Activated CD4-positive, alpha-beta T cell treated with anti-CD3 and anti-CD28 coated beads for 36 hours (primary cell): ENCODE data around the gene SET. TPM values are rescaled to one million over a fixed set of nuclear protein-coding genes. Genes with fewer than 3 reads are reported as not detected.
"Not testable (repeated sequence)": the region's sequence is repeated elsewhere in the genome, so short reads cannot be mapped to it uniquely, and the experiment has no call there.

ENCODE experiments used
- ATAC-seq: fragments of 200-7000 bp; cut with Tn5 transposase; one replicate; pipeline ENCODE4 v1.10.0; 2021; ENCODE audit warnings: mild to moderate bottlenecking, moderate library complexity
- CTCF ChIA-PET: fragments of 350-600 bp; sonication (Branson Sonifier 250); formaldehyde crosslinking; loops from one replicate; lab custom pipeline; 2021; ENCODE audit warnings: antibody characterized with exemption; lab: Charles Lee
- POLR2A ChIA-PET: fragments of 350-600 bp; sonication (Branson Sonifier 250); formaldehyde crosslinking; loops from one replicate; lab custom pipeline; 2021; ENCODE audit warnings: antibody characterized with exemption, inconsistent platforms; lab: Charles Lee
- DNase-seq: peaks from one replicate; pipeline ENCODE4 v3.0.0-alpha.2; 2020
- H3K27ac Mint-ChIP-seq: one replicate; pipeline ENCODE4 v1.8.0; 2021; ENCODE audit warnings: mixed read lengths
- H3K27me3 Mint-ChIP-seq: one replicate; pipeline ENCODE4 v1.8.0; 2021; ENCODE audit warnings: mixed read lengths
- H3K36me3 Mint-ChIP-seq: one replicate; pipeline ENCODE4 v1.8.0; 2021; ENCODE audit warnings: low read depth, mixed read lengths
- H3K4me1 Mint-ChIP-seq: one replicate; pipeline ENCODE4 v1.8.0; 2021; ENCODE audit warnings: mixed read lengths
- H3K4me3 Mint-ChIP-seq: one replicate; pipeline ENCODE4 v1.8.0; 2021; ENCODE audit warnings: mild to moderate bottlenecking, moderate library complexity, mixed read lengths
- H3K9me3 Mint-ChIP-seq: one replicate; pipeline ENCODE4 v1.8.0; 2021; ENCODE audit warnings: low read depth, mixed read lengths
- intact Hi-C, 2 experiments: fragments of 100-400 bp; cut with DNase I in 1 of 2; cut with micrococcal nuclease in 1 of 2; formaldehyde crosslinking; loops; one replicate each; pipeline versions ENCODE4 v1.14.2 to v1.15.1; 2022 to 2024; cut with DNase I, micrococcal nuclease
- total RNA-seq, 2 experiments: library from RNA; stranded (reverse); gene quantifications; one replicate each; pipeline ENCODE4 v1.2.3, GENCODE V29; 2021

Gene SET, protein sequence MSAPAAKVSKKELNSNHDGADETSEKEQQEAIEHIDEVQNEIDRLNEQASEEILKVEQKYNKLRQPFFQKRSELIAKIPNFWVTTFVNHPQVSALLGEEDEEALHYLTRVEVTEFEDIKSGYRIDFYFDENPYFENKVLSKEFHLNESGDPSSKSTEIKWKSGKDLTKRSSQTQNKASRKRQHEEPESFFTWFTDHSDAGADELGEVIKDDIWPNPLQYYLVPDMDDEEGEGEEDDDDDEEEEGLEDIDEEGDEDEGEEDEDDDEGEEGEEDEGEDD
- 100 to 1,000 TPM; 673 to 682 TPM for total RNA-seq

DNA sequence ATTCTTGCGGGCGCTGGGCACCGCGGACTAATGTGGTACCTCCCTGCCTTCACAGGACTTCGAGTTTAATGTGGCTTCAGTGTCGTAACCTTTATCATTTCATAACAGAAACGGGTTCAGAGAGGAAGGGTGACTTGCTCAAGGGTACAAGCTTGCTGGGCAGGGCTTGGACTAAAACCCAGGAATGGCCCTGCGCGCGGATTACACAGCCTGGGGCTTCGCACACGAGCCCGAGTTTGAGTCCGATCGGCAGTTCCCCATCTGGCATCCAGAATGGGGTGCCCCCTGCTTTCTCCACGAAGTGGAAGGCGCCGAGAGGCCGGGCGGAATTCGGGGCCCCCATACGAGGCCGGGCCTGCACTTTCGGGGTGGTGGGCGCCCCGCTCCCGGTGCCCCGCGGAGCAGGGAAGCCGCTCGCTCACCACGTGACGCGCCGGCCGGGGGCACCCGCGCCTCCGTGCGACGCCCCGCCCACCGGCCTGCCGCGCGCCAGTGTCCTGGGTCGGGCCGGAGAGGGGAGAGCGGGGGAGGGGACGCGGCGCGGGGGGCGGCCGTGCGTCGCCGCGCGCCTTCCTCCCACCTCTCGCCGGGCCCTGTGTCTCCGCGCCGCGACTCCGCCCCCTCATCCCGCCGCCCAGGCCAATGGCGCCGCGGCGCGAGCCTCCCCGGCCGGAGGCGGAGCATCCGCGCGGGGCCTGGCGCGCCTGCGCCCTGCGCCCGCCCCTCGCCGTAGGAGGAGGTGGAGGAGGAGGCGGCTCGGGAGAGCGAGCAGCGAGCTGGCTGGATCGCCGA is at the start of gene SET:
TSS of gene SET (plus strand) at position 722 of the 792 bp plus-strand sequence. CDS start 361 bp downstream, outside the sequence.
- ChIA-PET POLR2A (interaction anchor here (0.6 to 2.1 kb wide), 3 partner anchors 9 to 231 kb away, joined by 3 to 4 read pairs (median 4); no protein-coding TSS in a partner anchor), CTCF (interaction anchor here (1.6 kb wide), 1 partner anchor 13 kb away, joined by 3 read pairs; the partner anchor contains the start of gene PKN3)
- ATAC-seq (peak; percentile 71), DNase-seq (peak; percentile 96)
- Mint-ChIP-seq H3K27me3 (no peaks in the 10 kb centered on the region), H3K9me3 (no peaks in the 10 kb centered on the region), H3K4me3 (peak within 1 kb of the TSS; percentile 99), H3K4me1 (peaks cover 61% of the 10 kb centered on the region), H3K36me3 (peaks cover 38% of the 10 kb centered on the region), H3K27ac (peak within 1 kb of the TSS; percentile 94)
- intact Hi-C loops, result loop anchor here (1.0 to 5.0 kb wide), 22 partner anchors 14 to 901 kb away; partner anchors contain the start of genes DOLK (in 2 of the 2), ENDOG (in 2 of the 2), NUP188 (in 2 of the 2) and ZDHHC12 (in 2 of the 2)

DNA sequence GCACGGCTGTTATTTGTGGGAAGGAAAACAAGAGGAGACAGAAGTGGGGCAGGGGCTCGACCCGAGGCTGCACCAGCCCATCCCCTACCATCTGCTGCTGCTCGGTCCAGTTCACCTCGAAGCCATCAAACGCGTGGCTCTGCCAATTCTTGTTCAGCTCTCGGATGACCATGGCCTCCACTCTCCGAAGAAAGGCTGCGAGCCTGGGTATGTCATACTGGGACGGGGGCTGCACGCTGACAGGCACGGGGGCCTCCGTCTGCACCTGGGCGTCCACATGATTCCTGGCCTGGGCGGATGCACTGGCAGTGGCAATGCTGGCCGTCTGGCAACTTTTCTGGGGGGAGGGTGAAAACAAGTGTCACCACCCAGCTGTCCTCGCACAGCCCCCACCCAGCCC is 48.4 kb upstream of the SET start:
- Mint-ChIP-seq H3K4me3 (no peak overlapping the region), H3K27me3 (no peaks in the 10 kb centered on the region), H3K9me3 (no peaks in the 10 kb centered on the region), H3K36me3 (peaks cover 10% of the 10 kb centered on the region), H3K27ac (no peak overlapping the region), H3K4me1 (no peaks in the 10 kb centered on the region)
- ChIA-PET POLR2A (no interaction called here), CTCF (no interaction called here)
- DNase-seq (no peak), ATAC-seq (no peak)
- intact Hi-C loops, result loop anchor here in 1 of 2 experiments (5.0 kb wide), 1 partner anchor 1052 kb away; no protein-coding TSS in a partner anchor

DNA sequence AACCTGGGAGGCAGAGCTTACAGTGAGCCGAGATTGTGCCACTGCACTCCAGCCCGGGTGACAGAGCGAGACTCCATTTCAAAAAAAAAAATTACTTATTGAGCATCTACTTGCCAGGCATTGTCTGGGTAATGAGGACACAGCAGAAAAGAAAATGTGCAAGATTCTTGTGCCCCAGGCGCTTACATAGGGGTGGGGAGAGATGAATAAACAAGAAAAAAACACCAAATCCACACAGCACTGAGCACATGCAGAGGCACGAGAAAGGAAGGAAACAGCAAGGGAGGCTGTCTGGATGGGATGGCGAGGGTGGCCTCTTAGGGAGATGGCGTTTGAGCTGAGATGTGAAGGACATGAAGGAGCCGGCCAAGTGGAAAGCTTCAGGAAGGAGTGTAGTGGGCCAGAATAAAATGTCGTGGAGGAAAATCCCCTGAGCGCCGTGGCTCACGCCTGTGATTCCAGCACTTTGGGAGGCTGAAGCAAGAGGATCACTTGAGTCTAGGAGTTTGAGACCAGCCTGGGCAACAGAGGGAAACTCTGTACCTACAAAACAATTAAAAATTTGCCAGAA is 46.3 kb upstream of the SET start:
- ChIA-PET POLR2A (interaction anchor here (0.7 kb wide), 1 partner anchor 21 kb away, joined by 3 read pairs; no protein-coding TSS in a partner anchor), CTCF (interaction anchor here (0.6 kb wide), 1 partner anchor 125 kb away, joined by 3 read pairs; no protein-coding TSS in a partner anchor)
- peaks cover 10% of the 10 kb centered on the region for H3K36me3 Mint-ChIP-seq
- ATAC-seq, result no peak
- H3K9me3 Mint-ChIP-seq, result no peaks in the 10 kb centered on the region
- no peaks in the 10 kb centered on the region for H3K4me1 Mint-ChIP-seq
- H3K4me3 Mint-ChIP-seq, result no peak overlapping the region
- no peak overlapping the region for H3K27ac Mint-ChIP-seq
- DNase-seq, result no peak
- intact Hi-C loops, result loop anchor here in 1 of 2 experiments (5.0 kb wide), 1 partner anchor 1050 kb away; no protein-coding TSS in a partner anchor
- H3K27me3 Mint-ChIP-seq, result no peaks in the 10 kb centered on the region

- no peaks in the 10 kb centered on the region for H3K27me3 Mint-ChIP-seq
- no peaks in the 10 kb centered on the region for H3K4me1 Mint-ChIP-seq
- CTCF ChIA-PET, result no interaction called here
- POLR2A ChIA-PET, result no interaction called here
- H3K27ac Mint-ChIP-seq, result no peak overlapping the region
- ATAC-seq (no peak), DNase-seq (no peak)
- no peaks in the 10 kb centered on the region for H3K9me3 Mint-ChIP-seq
- H3K4me3 Mint-ChIP-seq, result no peak overlapping the region
- intact Hi-C loops, result loop anchor here in 1 of 2 experiments (5.0 kb wide), 1 partner anchor 1049 kb away; no protein-coding TSS in a partner anchor
- H3K36me3 Mint-ChIP-seq, result peaks cover 7% of the 10 kb centered on the region
Observed at GRCh38 chr9:128643519-128644300, 45.3 kb upstream of the SET start.

GRCh38 chr9:128648206-128648605 is 40.8 kb upstream of the SET start:
- ATAC-seq (peak; percentile 88), DNase-seq (peak; percentile 82)
- H3K27ac Mint-ChIP-seq, H3K4me3 Mint-ChIP-seq, H3K4me1 Mint-ChIP-seq, H3K27me3 Mint-ChIP-seq, H3K9me3 Mint-ChIP-seq, POLR2A ChIA-PET, H3K36me3 Mint-ChIP-seq: not testable (repeated sequence)
- intact Hi-C loops, result loop anchor here (1.0 to 5.0 kb wide), 3 partner anchors 77 to 280 kb away; partner anchors contain the start of gene ZDHHC12 (in 1 of the 2)
- CTCF ChIA-PET, result interaction anchor here (0.6 to 1.3 kb wide), 8 partner anchors 17 to 280 kb away, joined by 3 to 4 read pairs (median 3); partner anchors contain the start of gene ZDHHC12

DNA sequence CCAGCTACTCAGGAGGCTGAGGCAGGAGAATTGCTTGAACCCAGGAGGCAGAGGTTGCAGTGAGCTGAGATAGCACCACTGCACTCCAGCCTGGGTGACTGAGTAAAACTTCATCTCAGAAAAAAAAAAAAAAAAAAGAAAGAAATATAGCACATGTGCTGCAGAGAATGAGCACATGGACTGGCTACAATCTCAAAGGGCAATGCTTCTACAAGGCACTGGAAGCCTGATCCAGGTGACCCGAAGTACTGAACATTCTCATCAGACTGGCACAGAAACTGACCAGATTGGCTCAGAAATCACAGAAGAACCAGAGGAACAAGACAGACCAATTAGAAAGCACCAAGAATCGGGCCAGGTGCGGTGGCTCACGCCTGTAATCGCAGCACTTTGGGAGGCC is 37.2 kb upstream of the SET start:
- Mint-ChIP-seq H3K4me1 (peaks cover 2% of the 10 kb centered on the region), H3K36me3 (no peaks in the 10 kb centered on the region), H3K4me3 (no peak overlapping the region), H3K9me3 (no peaks in the 10 kb centered on the region), H3K27me3 (no peaks in the 10 kb centered on the region), H3K27ac (no peak overlapping the region)
- CTCF ChIA-PET, result no interaction called here
- no peak for ATAC-seq
- DNase-seq, result no peak
- intact Hi-C loops, result no loop called here
- POLR2A ChIA-PET, result no interaction called here

GRCh38 chr9:128653908-128654307 is 35.1 kb upstream of the SET start:
- ATAC-seq (no peak), DNase-seq (no peak)
- intact Hi-C loops, result no loop called here
- POLR2A ChIA-PET, result interaction anchor here (0.6 to 0.8 kb wide), 4 partner anchors 10 to 210 kb away, joined by 3 to 4 read pairs (median 3); no protein-coding TSS in a partner anchor
- Mint-ChIP-seq H3K4me1 (peaks cover 6% of the 10 kb centered on the region), H3K9me3 (no peaks in the 10 kb centered on the region), H3K27me3 (no peaks in the 10 kb centered on the region), H3K36me3 (no peaks in the 10 kb centered on the region), H3K27ac (no peak overlapping the region), H3K4me3 (no peak overlapping the region)
- CTCF ChIA-PET, result interaction anchor here (0.6 kb wide), 1 partner anchor 207 kb away, joined by 3 read pairs; no protein-coding TSS in a partner anchor

- Mint-ChIP-seq H3K9me3 (no peaks in the 10 kb centered on the region), H3K4me3 (no peak overlapping the region), H3K27me3 (no peaks in the 10 kb centered on the region), H3K36me3 (no peaks in the 10 kb centered on the region), H3K27ac (no peak overlapping the region), H3K4me1 (peaks cover 6% of the 10 kb centered on the region)
- DNase-seq (no peak), ATAC-seq (no peak)
- ChIA-PET POLR2A (interaction anchor here (0.6 kb wide), 2 partner anchors 155 to 210 kb away, joined by 3 read pairs; no protein-coding TSS in a partner anchor), CTCF (interaction anchor here (0.6 kb wide), 1 partner anchor 207 kb away, joined by 3 read pairs; no protein-coding TSS in a partner anchor)
- intact Hi-C loops, result no loop called here
Observed at GRCh38 chr9:128654481-128654880, 34.5 kb upstream of the SET start.

DNA sequence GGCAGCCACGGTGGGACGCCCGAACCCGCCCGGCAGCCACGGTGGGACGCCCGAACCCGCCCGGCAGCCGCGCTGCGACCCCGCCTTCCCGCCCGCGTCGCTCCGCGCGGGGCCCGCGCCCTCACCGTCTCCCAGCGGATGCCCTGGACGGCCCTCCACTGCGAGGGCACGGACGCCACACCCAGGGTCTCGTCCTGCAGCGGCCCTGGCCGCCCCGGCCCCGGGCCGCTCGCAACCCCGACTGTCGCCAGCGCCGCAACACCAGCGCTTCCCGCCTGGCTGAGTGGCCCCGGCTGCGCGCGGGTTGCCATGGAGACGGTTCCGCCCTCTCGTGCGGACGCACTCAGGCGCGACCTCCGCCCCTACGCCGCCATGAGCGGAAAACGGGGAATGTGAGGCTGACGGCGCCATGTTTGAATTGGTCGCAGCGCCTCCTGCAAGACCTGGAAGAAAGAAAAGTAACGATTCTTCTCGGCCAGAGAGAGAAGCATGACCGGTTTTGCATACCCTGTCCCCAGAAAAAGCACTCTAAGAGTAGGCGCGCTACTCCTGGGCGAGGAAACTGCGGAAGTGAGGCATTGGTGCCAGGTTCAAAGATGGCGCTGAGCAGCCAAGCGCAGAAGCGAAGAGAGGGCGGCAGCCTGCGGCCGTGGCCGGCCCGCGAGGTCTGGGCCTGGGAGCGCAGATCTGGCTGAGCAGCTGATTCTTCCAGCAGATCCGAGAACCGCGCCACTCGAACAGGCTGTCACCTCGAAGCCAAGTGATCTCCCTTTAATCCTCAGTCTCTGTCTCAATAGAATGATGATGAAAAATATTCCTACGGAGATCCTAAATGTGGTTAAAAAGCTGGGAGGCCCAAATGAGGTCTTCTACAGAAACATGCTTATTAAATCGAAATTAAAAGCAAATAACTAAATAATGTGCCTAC is 32.3 kb upstream of the SET start, which contains the start of gene DYNC2I2:
TSS of gene DYNC2I2 (minus strand) at position 432 of the 928 bp plus-strand sequence. CDS start at position 311, 121 bp downstream.
- DNase-seq, result peak; percentile 99
- CTCF ChIA-PET, result interaction anchor here (0.6 kb wide), 1 partner anchor 300 kb away, joined by 3 read pairs; no protein-coding TSS in a partner anchor
- H3K36me3 Mint-ChIP-seq, result no peaks in the 10 kb centered on the region
- H3K4me1 Mint-ChIP-seq, result peaks cover 6% of the 10 kb centered on the region
- H3K27me3 Mint-ChIP-seq, result no peaks in the 10 kb centered on the region
- POLR2A ChIA-PET, result no interaction called here
- ATAC-seq, result peak; percentile 98
- peak within 1 kb of the TSS; percentile 100 for H3K27ac Mint-ChIP-seq
- H3K9me3 Mint-ChIP-seq, result no peaks in the 10 kb centered on the region
- intact Hi-C loops, result loop anchor here (1.0 to 5.0 kb wide), 19 partner anchors 28 to 379 kb away; partner anchors contain the start of genes ZDHHC12 (in 2 of the 2), COQ4 (in 1 of the 2), DOLK (in 1 of the 2) and ENDOG (in 1 of the 2)
- peak within 1 kb of the TSS; percentile 82 for H3K4me3 Mint-ChIP-seq
